HL-60 (cell line): ENCODE data around the gene ARID1A.

Experiments
- DNase-seq, 2 experiments: peaks; one replicate each; pipeline ENCODE4 v3.0.0-alpha.2; 2010 to 2020; ENCODE audit warnings: low read depth in 1 of 2, low spot score in 1 of 2
- H3K27ac ChIP-seq: fragments of 250-450 bp; sonication (Bioruptor Pico); replicated peaks from 2 replicates; pipeline ENCODE4 v1.5.1; 2020; ENCODE audit warnings: mild to moderate bottlenecking, moderate library complexity
- H3K27me3 ChIP-seq: fragments of 250-450 bp; sonication (Bioruptor Pico); 2 replicates; pipeline ENCODE4 v1.5.1; 2021; ENCODE audit warnings: mild to moderate bottlenecking, moderate library complexity; ENCODE audit not compliant: insufficient read depth, poor library complexity, severe bottlenecking
- H3K4me3 ChIP-seq: replicated peaks from 2 replicates; pipeline ENCODE4 v1.5.1; 2011; ENCODE audit warnings: mild to moderate bottlenecking, control low read depth, low read length; ENCODE audit not compliant: insufficient read depth
- CTCF ChIP-seq: IDR thresholded peaks from one replicate; pipeline ENCODE4 v1.5.1; 2011; ENCODE audit warnings: low read length, control low read depth, inconsistent platforms; ENCODE audit not compliant: insufficient read depth
- GABPA ChIP-seq: IDR thresholded peaks from 2 replicates; pipeline ENCODE4 v1.6.1; 2012; ENCODE audit warnings: low read depth
- POLR2AphosphoS5 ChIP-seq: IDR thresholded peaks from 2 replicates; pipeline ENCODE4 v1.6.1; 2012; ENCODE audit warnings: low read depth
- REST ChIP-seq: IDR thresholded peaks from 2 replicates; pipeline ENCODE4 v1.6.1; 2012; ENCODE audit warnings: low read depth; ENCODE audit not compliant: insufficient replicate concordance
- SPI1 ChIP-seq: IDR thresholded peaks from 2 replicates; pipeline ENCODE4 v1.6.1; 2012; ENCODE audit warnings: low read depth, mild to moderate bottlenecking, borderline replicate concordance

ARID1A gene

GRCh38 chr1:26811708-26812107, 115.9 kb downstream of the ARID1A start:
- no peaks in the 10 kb centered on the region for H3K27me3 ChIP-seq
- no peak overlapping the region for H3K27ac ChIP-seq
- no peak overlapping the region for H3K4me3 ChIP-seq
- DNase-seq, result no peak
- TF ChIP-seq CTCF (no peak), GABPA (no peak), SPI1 (no peak), POLR2AphosphoS5 (no peak), REST (no peak)

GRCh38 chr1:26814377-26814776, 118.6 kb downstream of the ARID1A start:
- Histone ChIP-seq H3K27ac (no peak overlapping the region), H3K4me3 (no peak overlapping the region), H3K27me3 (no peaks in the 10 kb centered on the region)
- no peak for DNase-seq
- TF ChIP-seq GABPA (no peak), POLR2AphosphoS5 (no peak), SPI1 (no peak), CTCF (no peak), REST (no peak)

- no peak overlapping the region for H3K27ac ChIP-seq
- H3K4me3 ChIP-seq, result no peak overlapping the region
- TF ChIP-seq REST (no peak), GABPA (no peak), POLR2AphosphoS5 (no peak), CTCF (no peak), SPI1 (no peak)
Observed at GRCh38 chr1:26814893-26815292, 119.1 kb downstream of the ARID1A start.

More at GRCh38 chr1:26814893-26815292, 119.1 kb downstream of the ARID1A start:
- no peaks in the 10 kb centered on the region for H3K27me3 ChIP-seq
- no peak for DNase-seq
